CD4-positive, alpha-beta T cell treated with Interleukin-17A for 4 hours (primary cell): ENCODE results near the gene DOCK4.
"Not testable (repeated sequence)": the region's sequence is repeated elsewhere in the genome, so short reads cannot be mapped to it uniquely, and the experiment has no call there.

Source experiments
- DNase-seq: peaks from one replicate; pipeline ENCODE4 v3.0.0-alpha.2; 2020; ENCODE audit warnings: mixed read lengths

DOCK4 gene, protein sequence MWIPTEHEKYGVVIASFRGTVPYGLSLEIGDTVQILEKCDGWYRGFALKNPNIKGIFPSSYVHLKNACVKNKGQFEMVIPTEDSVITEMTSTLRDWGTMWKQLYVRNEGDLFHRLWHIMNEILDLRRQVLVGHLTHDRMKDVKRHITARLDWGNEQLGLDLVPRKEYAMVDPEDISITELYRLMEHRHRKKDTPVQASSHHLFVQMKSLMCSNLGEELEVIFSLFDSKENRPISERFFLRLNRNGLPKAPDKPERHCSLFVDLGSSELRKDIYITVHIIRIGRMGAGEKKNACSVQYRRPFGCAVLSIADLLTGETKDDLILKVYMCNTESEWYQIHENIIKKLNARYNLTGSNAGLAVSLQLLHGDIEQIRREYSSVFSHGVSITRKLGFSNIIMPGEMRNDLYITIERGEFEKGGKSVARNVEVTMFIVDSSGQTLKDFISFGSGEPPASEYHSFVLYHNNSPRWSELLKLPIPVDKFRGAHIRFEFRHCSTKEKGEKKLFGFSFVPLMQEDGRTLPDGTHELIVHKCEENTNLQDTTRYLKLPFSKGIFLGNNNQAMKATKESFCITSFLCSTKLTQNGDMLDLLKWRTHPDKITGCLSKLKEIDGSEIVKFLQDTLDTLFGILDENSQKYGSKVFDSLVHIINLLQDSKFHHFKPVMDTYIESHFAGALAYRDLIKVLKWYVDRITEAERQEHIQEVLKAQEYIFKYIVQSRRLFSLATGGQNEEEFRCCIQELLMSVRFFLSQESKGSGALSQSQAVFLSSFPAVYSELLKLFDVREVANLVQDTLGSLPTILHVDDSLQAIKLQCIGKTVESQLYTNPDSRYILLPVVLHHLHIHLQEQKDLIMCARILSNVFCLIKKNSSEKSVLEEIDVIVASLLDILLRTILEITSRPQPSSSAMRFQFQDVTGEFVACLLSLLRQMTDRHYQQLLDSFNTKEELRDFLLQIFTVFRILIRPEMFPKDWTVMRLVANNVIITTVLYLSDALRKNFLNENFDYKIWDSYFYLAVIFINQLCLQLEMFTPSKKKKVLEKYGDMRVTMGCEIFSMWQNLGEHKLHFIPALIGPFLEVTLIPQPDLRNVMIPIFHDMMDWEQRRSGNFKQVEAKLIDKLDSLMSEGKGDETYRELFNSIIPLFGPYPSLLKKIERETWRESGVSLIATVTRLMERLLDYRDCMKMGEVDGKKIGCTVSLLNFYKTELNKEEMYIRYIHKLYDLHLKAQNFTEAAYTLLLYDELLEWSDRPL (N-terminal part only)

DNA sequence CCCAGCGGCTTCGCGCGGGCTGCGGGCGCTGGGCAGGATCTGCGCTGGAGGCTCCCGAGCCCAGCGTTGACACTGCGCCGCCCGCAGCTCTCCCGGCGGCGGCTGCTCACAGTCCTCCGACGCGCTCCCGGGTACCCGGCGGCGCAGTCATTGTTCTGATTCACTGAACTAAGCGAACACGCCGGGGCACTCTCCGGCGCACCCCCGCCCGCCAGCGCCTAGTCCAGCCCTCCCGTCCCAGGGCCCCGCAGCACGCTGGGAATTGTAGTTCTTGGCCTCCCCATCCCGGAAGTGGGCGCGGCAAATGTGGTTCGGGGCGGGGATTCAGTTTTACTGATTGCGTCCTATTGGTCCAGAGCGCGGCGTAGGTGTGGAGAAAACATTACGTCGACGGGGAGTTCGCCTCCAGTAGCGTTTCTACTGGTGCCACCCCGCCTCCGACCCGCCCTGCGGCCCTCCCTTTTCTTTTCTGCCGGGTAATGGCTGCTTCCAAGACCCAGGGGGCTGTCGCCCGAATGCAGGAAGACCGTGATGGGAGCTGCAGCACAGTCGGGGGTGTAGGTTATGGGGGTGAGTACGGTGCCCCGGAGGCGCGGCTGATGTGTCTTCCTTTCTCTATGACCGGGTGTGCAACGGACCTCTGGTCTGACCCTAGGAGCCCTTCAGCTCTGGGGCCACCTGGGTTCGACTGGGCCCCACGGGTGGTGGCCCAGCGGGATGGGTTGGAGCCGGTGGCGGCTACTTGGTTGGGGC lies at the start of gene DOCK4, which contains the start of gene ZNF277:
DOCK4 (minus strand) TSS at position 162 of the 753 bp plus-strand sequence. CDS start 261 bp downstream, outside the sequence.
ZNF277 (plus strand) TSS at position 458 of the 753 bp plus-strand sequence; CDS start at position 480, 22 bp downstream.
- DNase-seq = peak; percentile 99

DNA sequence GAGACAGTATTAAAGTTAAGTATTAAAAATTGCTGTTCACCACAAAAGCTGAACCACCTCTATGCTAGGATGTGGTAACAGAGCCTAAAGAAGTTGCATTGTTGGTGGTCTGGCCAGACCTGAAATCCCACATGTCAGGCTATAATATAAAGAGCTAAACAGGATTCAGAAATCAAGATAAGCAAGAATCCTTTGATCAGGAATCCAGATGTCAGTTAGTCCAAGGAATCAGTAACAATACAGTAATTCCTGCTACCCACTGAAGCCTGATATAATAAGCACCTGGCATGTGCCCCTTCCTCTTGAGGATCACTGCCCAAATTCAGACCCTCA lies 49.2 kb upstream of the DOCK4 start:
- no peak for DNase-seq

DNA sequence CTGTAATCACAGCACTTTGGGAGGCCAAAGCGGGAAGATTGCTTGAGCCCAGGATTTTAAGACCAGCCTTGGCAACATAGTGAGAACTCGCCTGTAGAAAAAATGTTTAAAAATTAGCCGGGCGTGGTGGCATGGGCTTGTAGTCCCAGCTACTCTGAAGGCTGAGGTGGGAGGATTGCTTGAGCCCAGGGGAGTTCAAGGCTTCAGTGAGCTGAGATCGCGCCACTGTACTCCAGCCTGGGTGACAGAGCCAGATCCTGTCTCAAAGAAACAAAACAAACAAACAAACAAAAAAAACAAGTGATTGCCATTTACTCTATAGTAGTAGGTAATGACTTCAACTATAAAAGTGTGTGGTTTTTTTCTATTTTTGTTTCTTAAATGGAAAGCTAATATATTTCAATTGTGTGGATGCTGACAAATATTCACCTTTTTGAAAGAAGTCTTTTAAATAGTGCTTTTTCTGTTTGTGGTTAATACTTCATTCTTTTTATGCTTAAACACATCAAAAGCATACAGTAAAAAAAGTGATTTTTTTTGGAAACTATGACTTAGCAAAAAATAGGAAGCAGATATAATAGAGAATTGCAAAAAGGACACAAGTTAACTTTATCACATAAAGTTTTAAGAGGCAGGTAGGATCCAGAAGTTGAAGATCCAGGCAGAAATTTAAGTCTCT lies 48.6 kb upstream of the DOCK4 start:
- DNase-seq = no peak

DNA sequence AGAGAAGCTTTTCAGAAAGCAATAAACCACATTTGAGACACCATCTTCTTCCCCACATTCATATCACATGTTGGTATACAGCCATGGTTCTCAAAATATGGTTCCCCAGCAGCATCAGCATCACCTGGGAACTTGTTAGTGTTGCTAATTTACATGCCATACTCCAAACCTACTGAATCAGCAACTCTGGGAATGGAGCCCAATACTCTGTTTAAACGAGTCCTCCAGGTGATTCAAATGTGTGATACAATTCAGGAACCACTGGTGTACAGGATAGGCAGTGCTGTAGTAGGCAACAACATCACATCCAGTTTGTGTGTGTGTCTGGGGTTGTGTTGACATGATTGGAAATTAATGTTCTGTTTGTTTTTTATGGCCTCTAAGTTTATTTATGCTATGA lies 48.0 kb upstream of the DOCK4 start:
- DNase-seq = no peak

DNA sequence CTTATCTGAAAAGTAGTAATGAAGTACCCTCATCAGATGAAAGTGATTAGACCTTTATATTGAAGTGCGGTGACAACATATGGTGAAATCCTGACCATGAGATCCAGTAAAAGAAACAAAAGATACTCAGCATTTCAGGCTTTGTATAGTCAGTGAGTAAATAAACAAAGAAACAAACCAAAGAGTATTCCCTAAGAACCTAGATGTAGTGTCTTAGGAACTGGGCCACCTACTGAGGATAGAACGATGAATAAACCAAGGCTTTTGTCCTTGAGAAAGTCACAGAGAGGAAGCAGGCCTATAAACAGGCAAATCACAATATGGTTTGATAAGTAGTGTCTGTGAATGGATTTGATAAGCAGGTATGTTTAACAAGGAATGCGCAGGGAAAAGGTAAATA lies 46.5 kb upstream of the DOCK4 start:
- DNase-seq = no peak

DNA sequence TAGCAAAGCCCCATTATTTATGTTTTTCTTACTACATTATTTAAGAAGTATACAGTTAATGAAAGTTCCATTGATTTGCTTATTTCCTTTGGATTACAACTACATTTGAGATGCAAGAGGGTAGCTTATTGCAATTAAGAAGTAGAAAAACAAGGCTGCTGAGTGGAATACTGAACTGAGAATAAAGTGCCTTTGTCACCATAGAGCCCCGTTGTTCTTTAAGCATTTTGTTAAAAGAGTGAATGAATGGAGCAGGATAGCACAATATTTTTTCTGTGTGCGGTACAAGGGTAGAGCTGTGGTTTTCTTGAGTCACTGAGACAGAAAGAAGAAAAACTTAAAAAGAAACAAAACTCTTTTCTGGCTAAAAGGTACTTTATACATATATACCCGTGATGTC lies 45.9 kb upstream of the DOCK4 start:
- DNase-seq = no peak

DNA sequence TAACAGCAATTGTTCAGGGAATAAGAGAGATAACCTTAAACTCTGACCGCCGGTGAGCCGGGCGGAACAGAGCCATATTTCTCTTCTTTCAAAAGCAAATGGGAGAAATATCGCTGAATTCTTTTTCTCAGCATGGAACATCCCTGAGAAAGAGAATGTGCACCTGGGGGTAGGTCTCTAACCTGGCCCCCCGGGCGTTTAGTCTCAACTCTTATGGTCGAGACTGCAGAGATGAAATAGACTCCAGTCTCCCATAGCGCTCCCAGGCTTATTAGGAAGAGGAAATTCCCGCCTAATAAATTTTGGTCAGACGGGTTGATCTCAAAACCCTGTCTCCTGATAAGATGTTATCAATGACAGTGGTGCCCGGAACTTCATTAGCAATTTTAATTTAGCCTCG lies 43.8 kb upstream of the DOCK4 start:
- DNase-seq = not testable (repeated sequence)

DNA sequence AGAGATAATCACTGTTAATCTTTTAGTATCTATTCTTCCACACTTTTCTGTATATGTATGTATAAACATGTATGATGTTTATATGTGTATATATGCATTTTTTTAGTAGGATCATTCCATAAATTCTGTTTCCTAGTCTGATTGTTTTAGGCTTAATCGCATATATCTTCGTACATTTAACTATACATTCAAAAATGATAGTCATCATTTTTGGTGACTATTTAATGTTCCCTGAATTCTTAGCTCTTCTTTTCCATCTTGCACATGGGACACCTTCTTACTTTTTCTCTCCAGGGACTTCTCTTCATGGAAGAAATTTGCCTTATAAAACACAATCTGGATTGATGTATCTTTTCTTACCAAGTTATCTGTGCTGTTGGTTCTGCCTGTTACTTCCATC lies 42.4 kb upstream of the DOCK4 start:
- DNase-seq = no peak

DNA sequence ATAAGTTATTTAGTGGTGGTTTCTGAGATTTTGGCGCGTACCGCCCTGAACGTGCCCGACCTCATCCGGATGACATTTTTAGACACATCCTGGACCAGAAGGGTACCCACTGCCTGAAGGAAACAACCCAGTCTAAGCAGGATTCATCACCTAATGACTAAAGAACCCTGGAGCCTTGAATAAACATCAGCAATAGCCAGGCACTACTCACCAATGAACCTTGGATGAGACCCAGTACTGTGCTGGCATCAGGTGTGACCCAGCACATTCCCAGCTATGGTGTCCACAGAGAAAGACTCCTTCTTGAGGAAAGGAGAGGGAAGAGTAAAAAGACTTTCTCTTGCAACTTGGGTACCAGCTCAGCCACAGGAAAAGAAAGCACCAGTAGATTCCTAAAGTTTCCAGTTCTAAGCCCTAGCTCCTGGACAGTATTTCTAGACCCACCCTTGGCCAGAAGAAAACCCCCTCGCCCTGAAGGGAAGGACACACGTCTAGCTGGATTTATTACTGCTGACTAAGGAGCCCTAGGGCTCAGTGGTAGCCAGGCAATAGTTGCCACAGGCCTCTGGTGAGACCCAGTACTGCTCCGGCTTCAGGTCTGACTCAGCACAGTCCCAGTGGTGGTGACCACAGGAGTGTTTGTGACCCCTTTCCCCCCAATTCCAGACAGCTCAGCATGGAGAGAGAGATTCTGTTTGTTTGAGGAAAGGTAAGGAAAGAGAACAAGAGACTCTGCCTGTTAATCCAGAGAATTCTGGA lies 32.8 kb upstream of the DOCK4 start:
- no peak for DNase-seq

DNA sequence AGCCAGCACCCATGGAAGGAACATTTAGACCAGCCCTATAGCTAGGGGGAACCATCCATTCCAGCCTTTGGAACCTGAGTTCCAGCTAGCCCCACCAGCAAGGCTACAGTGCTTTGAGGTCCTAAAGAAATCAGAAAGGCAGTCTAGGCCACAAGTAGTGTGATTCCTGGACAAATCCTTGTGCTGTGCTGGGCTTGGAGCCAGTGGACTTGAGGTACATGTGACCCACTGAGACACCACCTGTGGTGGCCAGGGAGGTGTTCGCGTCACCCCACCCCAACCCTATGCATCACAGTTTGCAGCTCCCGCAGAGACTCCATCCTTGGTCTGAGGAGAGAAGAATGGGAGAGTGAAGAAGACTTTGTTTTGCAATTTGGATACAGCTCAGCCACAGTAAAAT lies 32.1 kb upstream of the DOCK4 start:
- DNase-seq = no peak

DNA sequence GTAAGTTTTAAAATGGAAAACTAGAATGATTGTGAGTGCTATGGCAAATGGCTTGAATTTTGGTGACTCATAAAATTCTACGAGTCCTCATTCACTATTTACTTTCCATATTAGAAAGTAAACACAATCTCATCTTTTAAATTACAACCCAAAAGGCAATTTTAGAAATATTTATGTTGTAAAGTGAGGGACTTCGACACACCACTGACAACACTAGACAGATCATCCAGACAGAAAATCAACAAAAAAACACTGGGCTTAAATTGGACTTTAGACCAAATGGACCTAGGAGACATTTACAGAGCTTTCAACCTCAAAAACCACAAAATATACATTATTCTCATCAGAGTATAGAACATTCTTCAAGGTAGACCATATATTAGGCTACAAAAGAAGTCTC lies 30.4 kb upstream of the DOCK4 start:
- no peak for DNase-seq

DNA sequence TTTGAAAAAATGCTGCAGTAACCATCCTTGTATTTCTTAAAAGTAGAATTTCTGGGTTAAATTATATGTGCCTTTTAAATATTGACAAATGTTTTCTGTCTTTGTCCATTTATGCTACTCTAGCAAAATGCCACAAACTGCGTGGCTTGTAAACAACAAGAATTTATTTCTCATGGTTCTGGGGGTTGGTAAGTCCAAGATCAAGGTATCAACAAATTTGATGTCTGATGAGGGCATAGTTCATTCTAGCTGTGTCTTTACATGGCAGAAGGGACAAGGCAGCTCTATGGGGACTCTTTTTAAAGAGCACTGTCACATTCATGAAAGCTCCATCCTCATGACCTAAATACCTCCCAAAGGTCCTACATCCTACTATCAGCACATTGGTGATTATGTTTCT lies 27.9 kb upstream of the DOCK4 start:
- DNase-seq = no peak

DNA sequence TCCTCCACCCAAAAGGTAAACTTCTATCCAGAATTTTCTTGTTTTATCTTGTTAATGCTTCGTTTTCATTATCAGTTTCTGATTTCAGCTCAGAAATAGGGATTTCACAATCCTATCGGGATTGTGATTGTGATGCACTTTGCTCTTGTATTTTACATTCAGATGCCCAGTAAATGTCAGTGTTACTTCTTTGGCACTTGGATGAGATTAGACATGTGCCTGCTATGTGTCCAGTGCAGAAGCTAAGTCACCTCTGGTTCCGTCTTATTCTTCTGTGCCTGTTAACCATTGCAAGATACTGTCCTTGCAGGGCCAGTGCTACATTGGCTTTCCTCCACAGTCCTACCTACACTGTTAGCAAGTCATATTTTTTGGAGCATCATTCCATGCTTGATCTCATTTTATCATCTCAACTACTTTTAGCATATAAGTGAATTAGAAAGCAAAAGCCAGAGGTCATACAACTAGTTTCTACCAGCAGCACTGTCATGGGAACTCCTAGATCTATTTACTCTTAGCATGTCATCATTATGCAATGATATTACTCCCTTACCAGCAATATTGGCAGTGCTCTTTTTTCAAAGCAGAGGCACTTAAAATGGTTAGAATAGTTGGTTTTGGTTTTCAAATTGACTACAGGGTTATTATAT lies 27.0 kb upstream of the DOCK4 start:
- no peak for DNase-seq

DNA sequence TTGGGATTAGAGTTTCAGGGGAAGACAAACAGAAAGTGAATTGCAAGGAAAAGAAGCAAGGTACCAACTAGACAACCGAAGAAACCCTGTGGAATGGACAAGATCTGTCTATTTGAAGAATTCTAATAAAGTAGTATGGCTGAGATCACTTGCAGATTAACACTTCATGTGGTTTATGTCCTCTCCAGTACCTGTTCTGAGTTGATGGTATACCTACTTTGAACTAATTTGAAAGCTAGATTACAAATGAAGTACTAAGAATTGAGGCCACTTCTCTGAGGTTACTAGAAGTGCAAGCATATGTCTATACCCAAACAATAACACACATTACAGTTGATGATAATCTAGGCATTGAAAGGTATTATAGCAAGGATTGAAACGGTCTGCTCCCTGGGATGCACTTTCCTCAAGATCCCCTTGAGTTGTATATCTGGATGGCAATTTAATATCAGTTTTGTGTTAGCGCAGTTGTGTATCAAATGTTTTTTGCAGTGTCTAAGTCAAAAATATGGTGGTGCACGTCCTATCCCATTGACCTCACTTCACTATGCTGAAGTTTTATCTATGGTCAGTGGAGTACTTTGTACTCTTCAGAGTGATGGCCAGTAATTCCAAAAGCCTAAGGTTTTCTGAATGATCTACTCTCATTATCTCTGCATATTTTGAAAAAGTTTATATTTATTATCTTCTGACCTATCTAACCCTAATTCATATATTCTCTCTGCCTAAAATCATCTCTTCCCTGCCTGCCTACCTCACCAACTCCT lies 26.2 kb upstream of the DOCK4 start:
- DNase-seq = no peak

DNA sequence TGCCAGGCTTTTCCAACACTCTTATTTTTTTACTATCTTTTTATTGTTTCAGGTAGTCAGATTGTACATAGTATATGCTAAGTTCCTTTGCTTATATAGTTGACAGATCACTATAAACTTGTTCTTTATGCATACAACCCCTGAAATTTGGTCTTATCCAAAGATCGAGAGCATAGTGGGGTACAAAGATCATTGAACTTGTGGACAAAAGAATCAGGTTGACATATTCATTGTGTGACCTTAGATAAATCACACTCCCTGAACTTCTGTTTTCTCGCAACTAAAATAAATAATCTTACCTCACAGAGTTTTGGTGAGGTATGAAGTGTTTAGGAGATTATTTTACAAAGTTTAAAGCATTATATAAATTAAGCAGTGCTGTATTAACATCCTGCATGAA lies 22.4 kb upstream of the DOCK4 start:
- DNase-seq = no peak

DNA sequence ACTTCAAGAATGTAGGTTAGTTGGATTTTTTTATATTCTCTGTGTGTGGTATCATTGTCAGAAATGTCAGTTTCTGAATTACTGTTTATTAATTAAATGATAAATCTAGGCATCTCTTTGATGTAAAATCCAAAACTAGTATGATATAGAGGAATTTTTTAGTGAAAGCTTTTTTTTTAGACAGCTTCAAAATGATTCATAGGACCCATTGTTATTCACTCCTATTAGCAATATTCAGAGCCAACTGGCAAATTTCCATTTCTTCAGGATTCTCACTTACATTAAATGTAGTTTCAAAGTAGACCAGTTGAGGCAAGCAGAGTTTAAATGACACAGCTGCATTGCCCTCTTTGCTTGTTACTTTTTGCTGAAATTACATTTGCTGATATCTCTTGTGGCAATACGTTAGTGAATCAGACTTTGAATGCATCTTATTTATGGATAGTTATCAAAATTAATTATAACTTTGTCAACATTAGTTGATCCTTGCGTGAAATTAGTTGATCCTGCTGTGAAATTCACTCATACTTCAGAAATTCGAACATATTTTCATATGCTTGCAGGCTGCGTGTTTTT lies 20.6 kb upstream of the DOCK4 start:
- DNase-seq = no peak

DNA sequence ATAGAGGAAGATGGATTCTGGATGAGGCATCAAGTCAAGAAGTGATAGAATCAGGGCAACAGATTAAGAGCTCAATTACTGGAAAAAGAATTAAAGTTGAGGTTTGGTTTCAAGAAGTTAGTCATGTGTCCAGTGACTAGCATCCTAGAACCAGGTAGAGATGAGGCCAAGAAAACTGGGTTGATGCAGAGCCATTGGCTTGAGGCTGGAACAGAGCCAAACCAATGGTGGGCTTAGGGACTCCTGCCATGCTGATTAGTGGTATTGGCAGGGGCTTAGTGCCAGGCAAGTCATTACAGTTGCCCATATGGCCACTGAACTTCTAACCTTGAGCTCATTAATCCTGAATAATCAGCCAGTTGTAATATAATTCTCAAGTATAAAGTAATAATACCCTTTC lies 18.8 kb upstream of the DOCK4 start:
- DNase-seq = no peak

DNA sequence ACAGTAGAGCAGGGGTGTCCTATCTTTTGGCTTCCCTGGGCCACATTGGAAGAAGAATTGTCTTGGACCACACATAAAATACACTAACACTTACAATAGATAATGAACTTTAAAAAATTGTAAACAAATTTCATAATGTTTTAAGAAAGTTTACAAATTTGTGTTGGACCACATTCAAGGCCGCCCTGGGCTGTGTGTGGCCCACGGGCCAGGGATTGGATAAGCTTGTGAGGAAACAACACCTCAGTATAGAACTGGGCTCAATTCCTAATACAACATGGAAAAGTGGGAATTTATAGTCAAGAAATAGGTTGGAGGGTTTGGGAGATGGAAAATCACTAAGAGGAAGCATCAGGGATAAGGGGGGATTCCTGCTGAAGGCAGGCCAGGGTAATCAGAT lies 18.0 kb upstream of the DOCK4 start:
- no peak for DNase-seq

DNA sequence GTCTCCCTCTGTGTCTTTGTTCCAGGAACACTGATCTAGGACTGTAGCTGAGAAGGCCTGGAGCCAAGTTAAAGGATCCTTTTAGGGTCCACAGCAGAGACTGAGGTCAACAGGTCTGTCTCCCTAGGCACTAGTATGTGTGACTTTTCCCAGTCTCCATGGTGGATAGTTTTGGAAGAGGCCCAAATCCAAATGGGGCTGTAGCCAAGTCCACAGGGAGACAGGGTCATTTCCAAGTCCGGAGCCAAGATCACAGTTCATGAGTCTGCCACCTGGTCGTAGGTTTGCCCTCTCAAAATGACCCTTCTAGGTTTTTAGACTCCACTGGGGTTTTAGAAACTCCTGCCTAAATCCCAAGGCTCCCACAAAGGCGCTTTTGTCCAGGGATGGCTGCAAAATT lies 17.1 kb upstream of the DOCK4 start:
- DNase-seq = no peak
